NCI-H1048 (cell line): ENCODE data around the gene IL12RB2.
"Not testable (repeated sequence)": the region's sequence is repeated elsewhere in the genome, so short reads cannot be mapped to it uniquely, and the experiment has no call there.

Experiments used
- DNase-seq: peaks from one replicate; lab custom pipeline; 2025; lab: John Stamatoyannopoulos, UW

Gene IL12RB2

GRCh38 chr1:67431156-67431765 is 123.6 kb downstream of the IL12RB2 start:
- no peak for DNase-seq

- no peak for DNase-seq
Observed at GRCh38 chr1:67431869-67432578, 124.4 kb downstream of the IL12RB2 start.

GRCh38 chr1:67432745-67433144 is 125.1 kb downstream of the IL12RB2 start:
- DNase-seq = no peak

GRCh38 chr1:67433837-67434236 is 126.2 kb downstream of the IL12RB2 start:
- DNase-seq = no peak

- no peak for DNase-seq
Observed at GRCh38 chr1:67434491-67434890, 126.8 kb downstream of the IL12RB2 start.

GRCh38 chr1:67436511-67437055 is 128.9 kb downstream of the IL12RB2 start:
- DNase-seq = no peak

GRCh38 chr1:67437961-67438360 is 130.3 kb downstream of the IL12RB2 start:
- no peak for DNase-seq

- no peak for DNase-seq
Observed at GRCh38 chr1:67439277-67440029, 131.8 kb downstream of the IL12RB2 start.

- DNase-seq = no peak
Observed at GRCh38 chr1:67440339-67440738, 132.7 kb downstream of the IL12RB2 start.

- no peak for DNase-seq
Observed at GRCh38 chr1:67441183-67441582, 133.5 kb downstream of the IL12RB2 start.

GRCh38 chr1:67441739-67442281 is 134.1 kb downstream of the IL12RB2 start:
- DNase-seq = no peak

- not testable (repeated sequence) for DNase-seq
Observed at GRCh38 chr1:67446014-67446413, 138.3 kb downstream of the IL12RB2 start.
